Measurements from ENCODE around the gene TCERG1. TPM values are rescaled to one million over a fixed set of nuclear protein-coding genes. Genes with fewer than 3 reads are reported as not detected.

The TCERG1 gene
- total RNA-seq, 2 donors from 2014 or later: 41.5 to 147 TPM

DNA sequence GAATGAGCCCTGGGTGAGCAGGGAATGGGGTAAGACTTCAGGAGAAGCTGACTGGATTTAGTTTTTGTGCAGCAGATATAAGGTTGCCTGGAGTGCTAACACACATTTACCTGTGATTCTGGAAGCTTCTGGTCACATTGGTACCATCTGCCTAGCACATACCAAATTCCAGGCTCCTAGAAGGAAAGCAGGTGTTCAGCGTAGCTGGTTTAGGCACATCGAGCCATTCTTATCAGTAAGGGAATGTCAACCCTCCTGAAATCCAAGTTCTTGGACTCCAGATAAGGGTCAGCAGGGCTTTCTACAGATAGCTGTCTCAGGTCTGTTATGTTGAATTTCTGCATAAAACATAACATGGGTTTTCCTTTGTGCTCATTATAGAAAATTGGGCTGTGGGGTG is 10.3 kb downstream of the TCERG1 start:
- Histone ChIP-seq H3K27ac (no peak overlapping the region), H3K9me3 (no peaks in the 10 kb centered on the region), H3K36me3 (replicated peaks in 1 of 2; ENCODE audit: insufficient read depth in 1 of 2, low read depth in 2 of 2) (peaks cover 16 to 28% of the 10 kb centered on the region in 2 donors), H3K27me3 (no peaks in the 10 kb centered on the region), H3K4me1 (no peaks in the 10 kb centered on the region), H3K4me3 (no peak overlapping the region)
- no peak for TF ChIP-seq POLR2A (IDR thresholded peaks at IDR 0.05)
- TF ChIP-seq, protein P1, sequence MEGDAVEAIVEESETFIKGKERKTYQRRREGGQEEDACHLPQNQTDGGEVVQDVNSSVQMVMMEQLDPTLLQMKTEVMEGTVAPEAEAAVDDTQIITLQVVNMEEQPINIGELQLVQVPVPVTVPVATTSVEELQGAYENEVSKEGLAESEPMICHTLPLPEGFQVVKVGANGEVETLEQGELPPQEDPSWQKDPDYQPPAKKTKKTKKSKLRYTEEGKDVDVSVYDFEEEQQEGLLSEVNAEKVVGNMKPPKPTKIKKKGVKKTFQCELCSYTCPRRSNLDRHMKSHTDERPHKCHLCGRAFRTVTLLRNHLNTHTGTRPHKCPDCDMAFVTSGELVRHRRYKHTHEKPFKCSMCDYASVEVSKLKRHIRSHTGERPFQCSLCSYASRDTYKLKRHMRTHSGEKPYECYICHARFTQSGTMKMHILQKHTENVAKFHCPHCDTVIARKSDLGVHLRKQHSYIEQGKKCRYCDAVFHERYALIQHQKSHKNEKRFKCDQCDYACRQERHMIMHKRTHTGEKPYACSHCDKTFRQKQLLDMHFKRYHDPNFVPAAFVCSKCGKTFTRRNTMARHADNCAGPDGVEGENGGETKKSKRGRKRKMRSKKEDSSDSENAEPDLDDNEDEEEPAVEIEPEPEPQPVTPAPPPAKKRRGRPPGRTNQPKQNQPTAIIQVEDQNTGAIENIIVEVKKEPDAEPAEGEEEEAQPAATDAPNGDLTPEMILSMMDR (IDR thresholded peaks at IDR 0.05): no peak
- WGBS, 2 donors: 65% methylated on average over 2 of the region's 2 CpGs; no CpG with 5 or more reads in 1 of the 2 donors
- no peak for ATAC-seq
- intact Hi-C loops (cut with DNase I): no loop called here
- DNase-seq: no peak

DNA sequence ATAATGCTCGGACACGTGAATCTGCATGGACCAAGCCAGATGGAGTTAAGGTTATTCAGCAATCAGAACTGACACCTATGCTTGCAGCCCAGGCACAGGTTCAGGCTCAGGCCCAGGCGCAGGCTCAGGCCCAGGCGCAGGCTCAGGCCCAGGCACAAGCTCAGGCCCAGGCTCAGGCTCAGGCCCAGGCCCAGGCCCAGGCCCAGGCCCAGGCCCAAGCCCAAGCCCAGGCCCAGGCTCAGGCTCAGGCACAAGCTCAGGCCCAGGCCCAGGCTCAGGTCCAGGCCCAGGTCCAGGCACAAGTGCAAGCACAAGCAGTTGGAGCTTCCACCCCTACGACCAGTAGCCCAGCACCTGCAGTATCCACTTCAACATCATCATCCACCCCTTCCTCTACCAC is 11.8 kb downstream of the TCERG1 start:
- intact Hi-C loops (cut with DNase I): no loop called here
- TF ChIP-seq, protein P1 (IDR thresholded peaks at IDR 0.05): no peak
- no peak for TF ChIP-seq POLR2A (IDR thresholded peaks at IDR 0.05)
- ATAC-seq: no peak
- Histone ChIP-seq H3K36me3 (replicated peaks in 1 of 2; ENCODE audit: insufficient read depth in 1 of 2, low read depth in 2 of 2) (peaks cover 20 to 32% of the 10 kb centered on the region in 2 donors), H3K27me3 (no peaks in the 10 kb centered on the region), H3K9me3 (no peaks in the 10 kb centered on the region), H3K4me3 (no peak overlapping the region), H3K4me1 (no peaks in the 10 kb centered on the region), H3K27ac (no peak overlapping the region)
- DNase-seq: no peak
- 84 to 95% methylated on average over 5 of the region's 5 CpGs for WGBS, 2 donors

DNA sequence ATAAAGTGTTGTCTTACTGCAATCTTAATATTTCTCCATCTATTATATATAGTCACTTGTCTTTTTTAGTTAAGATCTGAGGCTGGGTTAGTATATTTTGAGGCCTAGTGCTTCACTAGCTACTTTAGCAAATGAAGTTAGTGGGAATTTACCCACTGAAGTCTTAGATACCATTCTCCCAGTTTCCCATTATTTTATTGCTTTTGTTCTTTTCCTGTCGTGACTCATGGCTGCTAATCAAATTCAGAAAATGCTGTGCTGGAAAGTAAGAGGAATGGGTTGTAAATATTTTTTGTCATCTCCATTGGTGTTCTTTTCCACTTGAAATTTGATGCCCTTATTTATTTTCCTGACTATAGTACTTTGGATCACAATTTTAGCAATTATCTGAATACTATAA is 14.2 kb downstream of the TCERG1 start:
- no peaks in the 10 kb centered on the region for H3K4me1 ChIP-seq
- DNase-seq: no peak
- WGBS, 2 donors: 76 to 85% methylated on average over 1 of the region's 1 CpG
- peaks cover 20 to 36% of the 10 kb centered on the region in 2 donors for H3K36me3 ChIP-seq (replicated peaks in 1 of 2; ENCODE audit: insufficient read depth in 1 of 2, low read depth in 2 of 2)
- no peak for ATAC-seq
- H3K27me3 ChIP-seq: no peaks in the 10 kb centered on the region
- TF ChIP-seq, protein P1 (IDR thresholded peaks at IDR 0.05): no peak
- TF ChIP-seq POLR2A (IDR thresholded peaks at IDR 0.05): no peak
- H3K4me3 ChIP-seq: no peak overlapping the region
- no peak overlapping the region for H3K27ac ChIP-seq
- intact Hi-C loops (cut with DNase I): no loop called here
- H3K9me3 ChIP-seq: no peaks in the 10 kb centered on the region

DNA sequence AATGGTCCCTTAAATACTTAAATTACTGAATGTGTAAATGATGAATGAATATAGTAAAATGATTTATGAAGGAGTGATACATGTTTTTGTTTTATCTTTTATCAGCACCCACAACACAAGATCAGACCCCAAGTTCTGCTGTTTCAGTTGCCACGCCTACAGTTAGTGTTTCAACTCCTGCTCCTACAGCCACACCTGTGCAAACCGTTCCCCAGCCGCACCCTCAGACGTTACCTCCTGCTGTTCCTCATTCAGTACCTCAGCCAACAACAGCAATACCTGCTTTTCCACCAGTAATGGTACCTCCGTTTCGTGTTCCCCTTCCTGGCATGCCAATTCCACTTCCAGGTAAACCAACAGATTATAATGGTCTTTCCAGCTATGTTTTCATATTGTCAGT is 16.3 kb downstream of the TCERG1 start:
- no peak overlapping the region for H3K4me3 ChIP-seq
- no peak overlapping the region for H3K27ac ChIP-seq
- no peak for TF ChIP-seq POLR2A (IDR thresholded peaks at IDR 0.05)
- TF ChIP-seq, protein P1 (IDR thresholded peaks at IDR 0.05): no peak
- DNase-seq (no peak), ATAC-seq (no peak)
- H3K27me3 ChIP-seq: no peaks in the 10 kb centered on the region
- peaks cover 12 to 23% of the 10 kb centered on the region in 2 donors for H3K36me3 ChIP-seq (replicated peaks in 1 of 2; ENCODE audit: insufficient read depth in 1 of 2, low read depth in 2 of 2)
- no peaks in the 10 kb centered on the region for H3K4me1 ChIP-seq
- H3K9me3 ChIP-seq: no peaks in the 10 kb centered on the region
- WGBS, 2 donors: 88 to 90% methylated on average over 6 of the region's 6 CpGs
- intact Hi-C loops (cut with DNase I): no loop called here

DNA sequence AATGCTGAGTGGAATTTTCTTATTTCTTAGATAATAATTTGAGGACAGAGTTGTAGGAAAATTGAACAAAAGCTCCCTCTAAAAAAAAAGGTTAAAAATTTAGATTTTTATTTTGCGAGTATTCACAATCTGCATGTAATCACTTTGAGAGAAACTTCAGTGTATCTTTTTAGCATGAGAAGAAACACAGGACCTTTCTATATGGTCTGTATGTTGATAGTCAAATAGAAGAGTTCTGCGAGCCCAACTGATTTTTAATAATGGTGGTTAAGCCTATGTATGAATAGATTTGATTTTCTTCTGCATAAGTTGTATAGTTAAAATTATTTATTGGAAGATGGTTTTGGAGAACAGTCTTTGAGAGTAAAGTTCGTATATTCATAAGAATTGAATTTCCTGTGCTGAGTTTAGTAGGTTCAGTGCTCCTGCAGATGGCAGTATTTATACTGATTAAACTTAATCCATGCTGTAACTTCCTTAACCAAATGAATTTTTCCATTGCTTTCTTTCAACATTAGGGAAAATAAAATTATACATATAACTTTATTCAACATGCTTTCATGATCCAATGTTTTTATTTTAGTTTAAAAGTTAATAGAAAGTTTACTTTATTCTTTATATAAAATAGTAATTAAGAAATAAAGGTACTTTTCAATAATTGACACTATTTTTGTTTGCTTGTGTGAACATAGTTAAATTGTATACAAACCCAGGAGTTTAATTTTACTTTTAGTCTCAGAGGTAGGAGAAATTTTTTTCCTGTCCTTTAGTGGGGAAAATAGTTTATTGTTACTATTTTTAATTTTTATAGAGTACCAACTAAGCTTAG is 19.6 kb downstream of the TCERG1 start:
- Histone ChIP-seq H3K4me1 (no peaks in the 10 kb centered on the region), H3K36me3 (replicated peaks in 1 of 2; ENCODE audit: insufficient read depth in 1 of 2, low read depth in 2 of 2) (peaks cover 8 to 23% of the 10 kb centered on the region in 2 donors), H3K27me3 (no peaks in the 10 kb centered on the region), H3K4me3 (no peak overlapping the region), H3K9me3 (no peaks in the 10 kb centered on the region), H3K27ac (no peak overlapping the region)
- ATAC-seq (no peak), DNase-seq (no peak)
- TF ChIP-seq, protein P1 (IDR thresholded peaks at IDR 0.05): peak in 5 of 7 experiments; percentile 9 to 27 (median 13)
- TF ChIP-seq POLR2A (IDR thresholded peaks at IDR 0.05): no peak
- intact Hi-C loops (cut with DNase I): no loop called here
- WGBS, 2 donors: 56 to 58% methylated on average over 3 of the region's 3 CpGs
